Transverse colon (tissue), 4 donors: Measurements from ENCODE around the gene TTC23. TPM values are rescaled to one million over a fixed set of nuclear protein-coding genes. Genes with fewer than 3 reads are reported as not detected.

Experiments
- DNase-seq: peaks from one replicate; pipeline ENCODE4 v3.0.0-alpha.2; 2019
- H3K27ac ChIP-seq, 4 donors: fragments of 200-600 bp; sonication (generic); 2 replicates each; pipeline ENCODE4 v1.5.1; 2016 to 2018; ENCODE audit warnings: inconsistent platforms in 4 of 4
- H3K27me3 ChIP-seq: fragments of 200-600 bp; sonication (generic); 2 replicates; pipeline ENCODE4 v1.5.1; 2017; ENCODE audit warnings: inconsistent platforms
- H3K36me3 ChIP-seq, 4 donors: fragments of 200-600 bp; sonication (generic); 2 replicates each; pipeline ENCODE4 v1.5.1; 2017 to 2019; ENCODE audit warnings: inconsistent platforms in 4 of 4
- H3K4me1 ChIP-seq, 4 donors: fragments of 200-600 bp; sonication (generic); 2 replicates each; pipeline ENCODE4 v1.5.1; 2017 to 2020; ENCODE audit warnings: inconsistent platforms in 4 of 4
- H3K4me3 ChIP-seq, 4 donors: fragments of 200-600 bp; sonication (generic); 1 replicate in 1 of 4; 2 replicates in 3 of 4; pipeline versions ENCODE4 v1.5.1 to v1.6.1; 2017 to 2019; ENCODE audit warnings: inconsistent platforms in 4 of 4
- H3K9me3 ChIP-seq, 2 donors: fragments of 200-600 bp; sonication (generic); 2 replicates each; pipeline ENCODE4 v1.5.1; 2017 to 2019; ENCODE audit warnings: inconsistent platforms in 2 of 2
- EP300 ChIP-seq: sonication (generic); formaldehyde crosslinking; IDR thresholded peaks from one replicate; pipeline ENCODE4 v1.6.1; 2017; ENCODE audit warnings: antibody characterized with exemption, low read depth
- POLR2A ChIP-seq: fragments of 450-650 bp; IDR thresholded peaks from one replicate; pipeline ENCODE4 v1.6.1; 2016; ENCODE audit warnings: antibody characterized with exemption, mild to moderate bottlenecking, moderate library complexity
- POLR2AphosphoS5 ChIP-seq, 3 donors: sonication (generic); formaldehyde crosslinking; IDR thresholded peaks; one replicate each; pipeline ENCODE4 v1.6.1; 2016; ENCODE audit warnings: antibody characterized with exemption in 3 of 3
- WGBS, 2 donors: methylation state at CpG; one replicate each; pipeline ENCODE4 v1.1.5; 2018; ENCODE audit warnings: low coverage in 1 of 2; 5-methylcytosine and 5-hydroxymethylcytosine counted together
- in situ Hi-C, 4 donors: fragments of 200-750 bp; cut with MboI; loops; one replicate each; pipeline versions ENCODE4 v1.15.0 to v1.15.1; 2017; ENCODE audit warnings: low sequenced_read_pairs in 3 of 4, low pct_ligation_motif_present in 1 of 4, low pct_unique_long_range_greater_than_20kb in 1 of 4
- intact Hi-C: fragments of 100-400 bp; cut with DNase I; formaldehyde crosslinking; loops from one replicate; pipeline ENCODE4 v1.15.1; 2023; ENCODE audit warnings: low total_unique reads
- total RNA-seq, 4 donors: library from RNA; depleted of rRNA; stranded (reverse); fragments of >200 nt; gene quantifications; one replicate each; pipeline ENCODE4 v1.1.0, GENCODE V29; 2016
- TF ChIP-seq, protein P1 (sequence below), 5 experiments: fragments of 200-600 bp in 3 of 5; fragments of 450-650 bp in 2 of 5; sonication (generic) in 3 of 5; IDR thresholded peaks; 1 replicate in 2 of 5; 2 replicates in 3 of 5; pipeline ENCODE4 v1.5.1; 2016 to 2017; ENCODE audit warnings: antibody characterized with exemption in 5 of 5, inconsistent platforms in 3 of 5, mild to moderate bottlenecking in 2 of 5, moderate library complexity in 1 of 5

The TTC23 gene
- total RNA-seq, 4 donors from 2014 or later: 7.8 to 23.5 (median 12.5) TPM

- Histone ChIP-seq H3K36me3 (peaks cover 0 to 2% (median 0%) of the 10 kb centered on the region in 4 donors), H3K27ac (peak overlapping the region; percentile 5 to 92 (median 82)), H3K27me3 (no peaks in the 10 kb centered on the region), H3K4me3 (no peak overlapping the region), H3K4me1 (peaks cover 0 to 6% (median 0%) of the 10 kb centered on the region in 4 donors), H3K9me3 (no peaks in the 10 kb centered on the region)
- TF ChIP-seq POLR2AphosphoS5 (IDR thresholded peaks at IDR 0.05): no peak
- no peak for DNase-seq
- in situ Hi-C loops (no loop called here), intact Hi-C loops (loop anchor here (1.0 kb wide), 1 partner anchor 13 kb away; no protein-coding TSS in a partner anchor)
- 55 to 86% methylated on average over 6 to 18 of the region's 18 CpGs for WGBS, 2 donors
These were observed 116.6 kb downstream of the TTC23 start for GRCh38 chr15:99132634-99133287.

- intact Hi-C loops: no loop called here
- TF ChIP-seq EP300 (no peak), POLR2AphosphoS5 (IDR thresholded peaks at IDR 0.05) (no peak), POLR2A (no peak)
- TF ChIP-seq, protein P1, sequence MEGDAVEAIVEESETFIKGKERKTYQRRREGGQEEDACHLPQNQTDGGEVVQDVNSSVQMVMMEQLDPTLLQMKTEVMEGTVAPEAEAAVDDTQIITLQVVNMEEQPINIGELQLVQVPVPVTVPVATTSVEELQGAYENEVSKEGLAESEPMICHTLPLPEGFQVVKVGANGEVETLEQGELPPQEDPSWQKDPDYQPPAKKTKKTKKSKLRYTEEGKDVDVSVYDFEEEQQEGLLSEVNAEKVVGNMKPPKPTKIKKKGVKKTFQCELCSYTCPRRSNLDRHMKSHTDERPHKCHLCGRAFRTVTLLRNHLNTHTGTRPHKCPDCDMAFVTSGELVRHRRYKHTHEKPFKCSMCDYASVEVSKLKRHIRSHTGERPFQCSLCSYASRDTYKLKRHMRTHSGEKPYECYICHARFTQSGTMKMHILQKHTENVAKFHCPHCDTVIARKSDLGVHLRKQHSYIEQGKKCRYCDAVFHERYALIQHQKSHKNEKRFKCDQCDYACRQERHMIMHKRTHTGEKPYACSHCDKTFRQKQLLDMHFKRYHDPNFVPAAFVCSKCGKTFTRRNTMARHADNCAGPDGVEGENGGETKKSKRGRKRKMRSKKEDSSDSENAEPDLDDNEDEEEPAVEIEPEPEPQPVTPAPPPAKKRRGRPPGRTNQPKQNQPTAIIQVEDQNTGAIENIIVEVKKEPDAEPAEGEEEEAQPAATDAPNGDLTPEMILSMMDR (IDR thresholded peaks at IDR 0.05): no peak
- Histone ChIP-seq H3K27me3 (no peaks in the 10 kb centered on the region), H3K4me3 (no peak overlapping the region), H3K9me3 (no peaks in the 10 kb centered on the region), H3K4me1 (peaks cover 0 to 6% (median 0%) of the 10 kb centered on the region in 4 donors), H3K27ac (peak overlapping the region in 3 of 4 donors; percentile 74 to 92 (median 91)), H3K36me3 (peaks cover 0 to 4% (median 0%) of the 10 kb centered on the region in 4 donors)
- no peak for DNase-seq
- in situ Hi-C loops: no loop called here
- 83% methylated on average over 4 of the region's 4 CpGs; no CpG with 5 or more reads in 1 of the 2 donors for WGBS, 2 donors
These were observed 117.3 kb downstream of the TTC23 start for GRCh38 chr15:99132122-99132521.

GRCh38 chr15:99131441-99132023 is 117.8 kb downstream of the TTC23 start:
- intact Hi-C loops: no loop called here
- no peak for DNase-seq
- Histone ChIP-seq H3K36me3 (peaks cover 0 to 4% (median 0%) of the 10 kb centered on the region in 4 donors), H3K4me3 (no peak overlapping the region), H3K27ac (peak overlapping the region; percentile 12 to 92 (median 82)), H3K9me3 (no peaks in the 10 kb centered on the region), H3K4me1 (peaks cover 0 to 6% (median 0%) of the 10 kb centered on the region in 4 donors), H3K27me3 (no peaks in the 10 kb centered on the region)
- no peak for TF ChIP-seq EP300
- TF ChIP-seq POLR2AphosphoS5 (IDR thresholded peaks at IDR 0.05): no peak
- TF ChIP-seq, protein P1 (IDR thresholded peaks at IDR 0.05): no peak
- 80 to 88% methylated on average over 1 to 23 of the region's 25 CpGs for WGBS, 2 donors
- in situ Hi-C loops: no loop called here

- intact Hi-C loops (no loop called here), in situ Hi-C loops (no loop called here)
- Histone ChIP-seq H3K36me3 (peaks cover 0 to 4% (median 0%) of the 10 kb centered on the region in 4 donors), H3K4me3 (no peak overlapping the region), H3K27ac (peak overlapping the region; percentile 39 to 92 (median 82)), H3K27me3 (no peaks in the 10 kb centered on the region), H3K9me3 (no peaks in the 10 kb centered on the region), H3K4me1 (peaks cover 0 to 6% (median 0%) of the 10 kb centered on the region in 4 donors)
- no peak for DNase-seq
- 91 to 100% methylated on average over 2 to 30 of the region's 30 CpGs for WGBS, 2 donors
- TF ChIP-seq POLR2A: no peak
- TF ChIP-seq, protein P1 (IDR thresholded peaks at IDR 0.05): no peak
- no peak for TF ChIP-seq POLR2AphosphoS5 (IDR thresholded peaks at IDR 0.05)
- no peak for TF ChIP-seq EP300
These were observed 118.5 kb downstream of the TTC23 start for GRCh38 chr15:99130765-99131440.
